Activated CD4-positive, CD25-positive, alpha-beta regulatory T cell treated with anti-CD3 and anti-CD28 coated beads, Interleukin-2, amount 50 U/mL, for 16 hours (primary cell): ENCODE results near the gene SPECC1.
"Not testable (repeated sequence)": the region's sequence is repeated elsewhere in the genome, so short reads cannot be mapped to it uniquely, and the experiment has no call there.

ENCODE experiments used
- DNase-seq: peaks from one replicate; pipeline ENCODE4 v3.0.0-alpha.2; 2020; ENCODE audit warnings: low read depth, low spot score

SPECC1 gene

GRCh38 chr17:20207262-20207985 is 198.3 kb downstream of the SPECC1 start:
- no peak for DNase-seq

DNA sequence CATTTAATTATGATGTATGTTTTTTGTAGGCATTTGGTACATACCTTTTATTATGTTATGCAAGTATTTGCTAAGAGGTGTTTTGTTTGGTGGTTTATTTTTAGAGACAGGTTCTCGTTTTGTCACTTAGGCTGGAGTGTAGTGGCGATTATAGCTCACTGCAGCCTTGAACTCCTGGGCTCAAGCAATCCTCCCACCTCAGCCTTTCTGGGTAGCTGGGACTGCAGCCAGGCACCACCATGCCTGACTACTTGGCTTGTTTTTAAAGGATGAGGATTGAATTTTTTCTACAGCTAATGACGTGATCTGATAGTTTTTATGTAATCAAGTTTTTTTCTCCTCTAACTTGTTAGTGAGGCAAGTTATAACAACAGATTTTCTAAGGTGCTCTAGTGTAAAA is 199.6 kb downstream of the SPECC1 start:
- no peak for DNase-seq

DNA sequence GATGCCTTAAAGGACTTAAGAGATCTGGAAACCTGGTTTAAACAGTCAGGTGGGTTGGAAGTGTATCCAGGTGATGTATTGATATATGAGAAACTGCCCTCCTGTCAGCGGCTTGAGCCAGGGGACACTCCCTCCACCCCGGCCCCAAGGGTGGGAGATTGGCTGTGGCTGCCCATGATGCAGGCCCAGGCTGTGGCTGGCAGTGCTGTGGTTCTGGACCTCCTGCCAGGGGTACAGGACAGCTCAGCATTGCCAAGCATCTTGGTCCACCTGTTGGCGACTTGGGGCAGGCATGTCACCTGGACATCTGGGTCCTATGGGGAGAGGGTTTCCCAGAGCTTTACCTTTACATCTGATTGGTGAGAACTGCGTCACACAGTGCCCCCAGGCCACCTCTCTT is 201.0 kb downstream of the SPECC1 start:
- DNase-seq = no peak

DNA sequence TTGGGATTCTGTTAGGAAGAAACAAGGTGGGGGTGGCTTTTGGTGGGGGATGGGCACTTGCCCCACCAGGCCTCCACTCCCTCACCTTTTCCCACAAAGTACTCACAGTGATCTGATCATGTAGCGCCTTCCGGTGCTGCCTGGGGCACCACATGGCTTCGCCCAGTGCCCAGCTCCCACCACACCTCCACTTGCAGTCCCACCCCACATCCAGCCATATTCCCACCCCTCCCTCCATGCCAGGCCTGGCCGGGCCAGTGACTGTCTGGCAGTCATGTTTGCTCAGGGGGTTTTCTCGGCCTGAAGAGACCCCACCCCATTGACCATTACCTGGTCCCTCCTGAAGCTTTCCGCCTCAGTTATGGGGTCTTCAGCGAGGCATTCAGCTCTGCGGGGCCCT is 201.5 kb downstream of the SPECC1 start:
- no peak for DNase-seq

GRCh38 chr17:20211246-20211645 is 202.1 kb downstream of the SPECC1 start:
- DNase-seq = no peak

DNA sequence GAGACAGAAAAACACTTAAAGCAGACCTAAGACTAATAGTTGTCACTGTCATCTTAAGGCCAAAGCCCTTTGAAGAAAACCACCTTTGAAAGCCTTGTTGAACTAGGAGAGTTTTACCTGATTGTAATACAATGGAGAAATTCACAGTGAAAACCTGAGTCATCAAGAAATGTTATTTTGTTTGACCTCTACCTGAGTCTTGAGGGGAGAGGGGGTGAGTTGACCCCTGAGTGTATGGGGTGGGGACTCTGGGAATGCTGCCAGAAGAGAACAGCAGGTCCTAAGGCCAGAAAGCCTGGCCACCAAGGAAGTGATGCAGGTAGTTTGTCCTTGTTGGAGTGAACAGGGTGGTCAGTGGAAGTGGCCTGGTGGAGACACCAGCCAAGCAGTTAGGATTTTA is 204.3 kb downstream of the SPECC1 start:
- no peak for DNase-seq

DNA sequence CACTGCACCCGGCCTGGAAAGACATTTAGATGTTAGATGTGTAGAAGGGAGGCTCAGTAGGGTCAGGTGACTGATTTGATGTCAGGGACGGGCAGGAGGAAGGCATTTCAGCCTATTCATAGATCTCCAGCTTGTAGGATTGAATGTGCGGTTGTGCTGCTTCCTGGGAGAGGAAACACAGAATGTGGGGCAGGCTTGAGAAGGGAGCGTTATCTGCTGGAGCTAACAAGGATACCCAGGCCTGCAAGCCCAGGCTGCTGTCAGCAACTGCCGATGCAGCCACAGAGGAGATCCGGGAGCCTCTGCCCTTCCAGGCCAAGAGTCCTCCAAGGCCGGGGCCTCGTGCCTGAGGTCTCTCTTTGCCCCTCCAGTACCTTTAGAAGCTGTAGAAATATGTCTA is 205.6 kb downstream of the SPECC1 start:
- DNase-seq = no peak

- no peak for DNase-seq
These were observed 207.1 kb downstream of the SPECC1 start for GRCh38 chr17:20216154-20216815.

DNA sequence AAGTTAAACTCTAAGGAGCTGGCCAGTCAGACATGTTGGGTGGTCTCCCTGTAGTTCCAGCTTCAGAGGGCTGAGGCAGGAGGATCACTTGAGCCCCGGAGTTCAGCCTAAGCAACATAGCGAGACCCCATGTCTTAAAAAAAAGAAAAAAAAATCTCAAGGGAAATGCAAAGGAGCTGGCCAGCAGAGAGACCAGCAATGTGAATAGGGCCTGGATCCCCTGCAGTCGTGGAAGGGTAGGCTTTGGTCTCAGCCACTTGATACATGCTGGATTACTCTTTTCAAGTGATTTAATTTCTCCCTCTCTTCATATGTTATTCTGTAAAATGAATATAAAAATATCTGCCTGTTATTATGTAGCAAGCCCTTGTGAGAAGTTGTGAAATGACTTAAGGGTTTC is 207.7 kb downstream of the SPECC1 start:
- DNase-seq = no peak

DNA sequence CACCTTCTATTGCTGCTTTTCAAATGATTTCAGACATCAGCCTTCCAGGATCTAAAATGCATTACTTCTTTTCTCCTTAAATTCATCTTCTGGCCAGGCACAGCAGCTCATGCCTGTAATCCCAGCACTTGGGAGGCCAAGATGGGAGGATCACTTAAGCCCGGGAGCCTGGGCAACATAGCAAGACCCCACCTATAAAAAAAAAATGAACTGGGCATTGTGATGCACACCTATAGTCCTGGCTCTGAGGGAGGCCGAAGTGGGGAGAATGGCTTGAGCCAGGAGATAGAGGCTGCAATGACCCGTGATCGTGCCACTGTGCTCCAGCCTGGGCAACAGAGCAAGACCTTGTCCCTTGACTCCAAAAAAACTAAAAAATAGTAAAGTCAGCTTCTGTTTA is 208.5 kb downstream of the SPECC1 start:
- DNase-seq = no peak

GRCh38 chr17:20218272-20218671 is 209.1 kb downstream of the SPECC1 start:
- DNase-seq = no peak

DNA sequence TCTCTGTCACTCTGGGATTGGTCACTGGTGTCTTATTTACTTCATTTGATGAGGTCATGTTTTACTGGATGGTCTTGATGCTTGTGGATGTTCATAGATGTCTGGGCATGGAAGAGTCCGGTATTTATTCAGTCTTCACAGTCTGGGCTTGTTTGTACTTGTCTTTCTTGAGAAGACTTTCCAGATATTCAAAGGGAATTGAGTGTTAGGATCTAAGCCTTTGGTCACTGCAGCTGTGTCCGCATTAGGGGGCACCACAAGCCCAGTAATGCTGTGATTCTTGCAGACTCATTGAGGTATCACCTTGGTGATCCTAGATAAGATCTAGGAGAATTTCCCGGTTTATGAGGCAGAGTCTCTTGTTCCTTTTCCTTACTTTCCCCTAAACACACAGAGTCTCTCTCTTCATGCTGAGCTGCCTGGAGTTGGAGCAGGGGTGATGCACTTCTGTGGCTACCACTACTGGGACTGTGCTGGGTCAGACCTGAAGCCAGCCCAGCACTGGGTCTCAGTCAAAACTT is 214.7 kb downstream of the SPECC1 start:
- DNase-seq = no peak

- no peak for DNase-seq
These were observed 215.2 kb downstream of the SPECC1 start for GRCh38 chr17:20224379-20224778.

- DNase-seq = no peak
These were observed 216.3 kb downstream of the SPECC1 start for GRCh38 chr17:20225162-20226115.

- peak; percentile 62 for DNase-seq
These were observed 217.8 kb downstream of the SPECC1 start for GRCh38 chr17:20226814-20227482.

- not testable (repeated sequence) for DNase-seq
These were observed 218.7 kb downstream of the SPECC1 start for GRCh38 chr17:20227720-20228370.

DNA sequence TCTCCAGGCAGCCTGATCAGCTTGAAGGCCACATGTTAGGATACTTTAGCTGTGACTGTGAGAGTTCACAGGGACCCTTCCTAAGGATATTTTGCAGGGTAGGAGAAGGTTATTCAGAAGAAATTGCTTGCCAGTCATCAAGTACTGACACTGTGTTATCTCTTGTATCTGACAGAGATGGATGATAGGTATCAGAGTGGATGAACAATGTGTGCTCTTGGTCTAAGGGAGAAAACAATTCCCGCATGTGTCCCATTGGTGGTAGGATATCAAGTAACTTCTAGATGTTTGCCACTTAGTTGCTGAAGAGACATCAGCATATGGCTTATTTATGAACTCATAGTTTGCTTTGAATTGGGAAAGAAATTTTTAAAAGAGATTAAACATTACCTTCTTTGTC is 219.3 kb downstream of the SPECC1 start:
- no peak for DNase-seq

- no peak for DNase-seq
These were observed 219.7 kb downstream of the SPECC1 start for GRCh38 chr17:20228860-20229259.

GRCh38 chr17:20230924-20231323 is 221.8 kb downstream of the SPECC1 start:
- no peak for DNase-seq

DNA sequence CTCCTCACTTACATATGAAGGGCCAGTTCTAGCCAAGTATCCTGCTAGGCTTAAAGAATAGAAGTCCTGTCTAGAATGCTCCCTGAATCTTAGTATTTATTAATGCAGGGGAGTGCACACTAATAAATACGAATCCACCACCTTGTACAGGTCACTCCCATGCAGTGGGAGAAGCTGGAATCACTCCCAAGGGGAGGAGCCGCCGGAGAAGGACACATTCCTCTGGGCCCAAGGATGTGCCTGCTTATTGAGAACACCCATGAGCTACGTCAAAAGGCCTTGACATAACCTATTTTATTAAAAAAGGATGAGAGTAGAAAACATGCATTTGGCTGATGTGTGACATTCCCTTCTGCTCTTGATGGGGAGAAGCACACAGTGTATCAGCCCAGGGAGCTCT is 223.5 kb downstream of the SPECC1 start:
- no peak for DNase-seq

DNA sequence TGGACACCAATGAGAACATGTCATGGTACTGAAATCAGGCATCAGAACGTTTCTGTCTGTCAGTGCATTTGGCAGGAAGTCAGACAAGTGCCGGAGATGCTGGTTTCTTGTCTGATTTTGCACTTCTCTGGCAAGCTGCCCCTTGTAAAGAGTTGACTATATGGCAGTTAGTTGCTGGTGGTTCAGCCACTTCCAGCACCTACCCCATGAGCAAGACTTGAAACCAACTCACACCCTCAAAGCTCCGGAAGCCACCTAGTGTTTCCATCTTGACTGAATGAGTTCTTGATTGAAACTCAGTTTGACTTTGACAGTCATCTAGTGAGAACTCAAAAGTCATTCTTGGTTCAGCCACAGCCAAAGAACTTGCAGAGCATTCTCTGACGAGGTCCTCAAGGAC is 225.1 kb downstream of the SPECC1 start:
- DNase-seq = peak; percentile 28
